Heart left ventricle (tissue), 13 donors: Measurements from ENCODE around the gene SLC35F3.
"Not testable (repeated sequence)": the region's sequence is repeated elsewhere in the genome, so short reads cannot be mapped to it uniquely, and the experiment has no call there.

ENCODE experiments used
- POLR2A ChIP-seq, 2 donors: fragments of 450-650 bp; IDR thresholded peaks; one replicate each; pipeline ENCODE4 v1.6.1; 2017; ENCODE audit warnings: antibody characterized with exemption in 2 of 2, mild to moderate bottlenecking in 2 of 2, moderate library complexity in 2 of 2
- TF ChIP-seq, protein P1 (sequence below), 12 donors: fragments of 200-600 bp; sonication (generic) in 4 of 12; IDR thresholded peaks; one replicate each; pipeline versions ENCODE4 v1.5.0 to v1.8.0; 2018 to 2022; ENCODE audit warnings: antibody characterized with exemption in 12 of 12, mild to moderate bottlenecking in 5 of 12
- donor health status: ischemic (EF 13 %, LVEDD 7.1; RV severe dilation, severe dysfunction).
- donor health status: DM: no; HTN: yes; CAD: no.
- donor health status: DM: no; HTN: no; CAD: no.
- donor health status: ischemic (EF 25% LVEDD 6.9; RV normal size, moderate dysfunction).
- donor health status: ischemic (EF 25% LVEDD 5.7; RV mildly dilated, moderate dysfunction).
- donor health status: ischemic (EF 35%, LVEDD 5.7; RV mildly dilated, moderate dysfunction).
- donor health status: nonischemic (EF 11% LVEDD 7.7; RV severe dilation, severe dysfunction).
- donor health status: DM: yes; HTN: yes; CAD: no.
- donor health status: PGD.
- donor health status: ischemic (EF 29% LVEDD 5.4; RV normal size, mild dysfunction).
- donor health status: nonischemic (EF 23%, LVEDD 6.1; RV moderate dilation, normal function).

DNA sequence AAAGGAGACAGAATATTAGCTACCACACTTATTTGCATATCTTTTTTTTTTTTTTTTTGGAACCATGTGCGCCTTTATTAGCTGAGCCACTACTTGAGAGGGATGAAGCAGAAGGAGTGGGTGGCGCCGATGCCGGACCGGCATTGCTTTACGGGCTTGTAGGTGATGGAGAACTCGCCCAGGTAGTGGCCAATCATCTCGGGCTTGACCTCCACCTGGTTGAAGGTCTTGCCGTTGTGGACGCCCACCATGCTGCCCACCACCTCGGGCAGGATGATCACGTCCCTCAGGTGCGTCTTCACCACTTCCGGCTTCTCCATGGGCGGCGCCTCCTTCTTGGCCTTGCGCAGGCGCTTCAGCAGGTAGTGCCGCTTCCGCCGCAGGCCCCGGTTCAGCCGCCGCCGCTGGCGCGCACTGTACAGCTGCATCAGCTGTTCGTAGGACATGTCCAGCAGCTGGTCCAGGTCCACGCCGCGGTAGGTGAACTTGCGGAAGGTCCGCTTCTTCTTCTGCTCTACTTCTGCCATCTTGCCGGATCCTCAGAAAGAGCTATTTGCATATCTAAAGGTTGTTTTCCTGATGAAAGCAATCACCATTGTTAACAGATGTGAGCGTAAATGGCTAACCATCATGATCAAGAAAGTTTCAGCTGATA, 452.3 kb downstream of the SLC35F3 start:
- TF ChIP-seq, protein P1, sequence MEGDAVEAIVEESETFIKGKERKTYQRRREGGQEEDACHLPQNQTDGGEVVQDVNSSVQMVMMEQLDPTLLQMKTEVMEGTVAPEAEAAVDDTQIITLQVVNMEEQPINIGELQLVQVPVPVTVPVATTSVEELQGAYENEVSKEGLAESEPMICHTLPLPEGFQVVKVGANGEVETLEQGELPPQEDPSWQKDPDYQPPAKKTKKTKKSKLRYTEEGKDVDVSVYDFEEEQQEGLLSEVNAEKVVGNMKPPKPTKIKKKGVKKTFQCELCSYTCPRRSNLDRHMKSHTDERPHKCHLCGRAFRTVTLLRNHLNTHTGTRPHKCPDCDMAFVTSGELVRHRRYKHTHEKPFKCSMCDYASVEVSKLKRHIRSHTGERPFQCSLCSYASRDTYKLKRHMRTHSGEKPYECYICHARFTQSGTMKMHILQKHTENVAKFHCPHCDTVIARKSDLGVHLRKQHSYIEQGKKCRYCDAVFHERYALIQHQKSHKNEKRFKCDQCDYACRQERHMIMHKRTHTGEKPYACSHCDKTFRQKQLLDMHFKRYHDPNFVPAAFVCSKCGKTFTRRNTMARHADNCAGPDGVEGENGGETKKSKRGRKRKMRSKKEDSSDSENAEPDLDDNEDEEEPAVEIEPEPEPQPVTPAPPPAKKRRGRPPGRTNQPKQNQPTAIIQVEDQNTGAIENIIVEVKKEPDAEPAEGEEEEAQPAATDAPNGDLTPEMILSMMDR (IDR thresholded peaks at IDR 0.05) = not testable (repeated sequence)
- not testable (repeated sequence) for TF ChIP-seq POLR2A (IDR thresholded peaks at IDR 0.05)
